B cell (primary cell): ENCODE data around the gene GINS2. TPM values are rescaled to one million over a fixed set of nuclear protein-coding genes. Genes with fewer than 3 reads are reported as not detected.

Experiments
- ATAC-seq: fragments of 200-7000 bp; cut with Tn5 transposase; one replicate; pipeline ENCODE4 v1.10.0; 2021; ENCODE audit warnings: low read depth, mild to moderate bottlenecking, moderate number of reproducible peaks, moderate library complexity
- CTCF ChIA-PET: fragments of 350-600 bp; sonication (Branson Sonifier 250); formaldehyde crosslinking; loops from one replicate; lab custom pipeline; 2021; ENCODE audit warnings: antibody characterized with exemption, inconsistent platforms; lab: Charles Lee
- POLR2A ChIA-PET: fragments of 350-600 bp; sonication (Branson Sonifier 250); formaldehyde crosslinking; loops from one replicate; lab custom pipeline; 2021; ENCODE audit warnings: antibody characterized with exemption; lab: Charles Lee
- DNase-seq: peaks from one replicate; pipeline ENCODE4 v3.0.0; 2013
- H2AFZ ChIP-seq: 2 replicates; pipeline ENCODE4 v1.6.1; 2012; ENCODE audit warnings: mild to moderate bottlenecking, low read depth, low read length; ENCODE audit not compliant: insufficient read depth, poor library complexity, severe bottlenecking
- H3K27ac ChIP-seq, 2 donors: 1 replicate in 1 of 2; 2 replicates in 1 of 2; pipeline ENCODE4 v1.5.1; 2012 to 2013; ENCODE audit warnings: low read length in 2 of 2, mild to moderate bottlenecking in 2 of 2, moderate library complexity in 1 of 2
- H3K27me3 ChIP-seq, 4 experiments: fragments of 200-600 bp in 1 of 4; sonication (generic) in 1 of 4; replicated peaks in 1 of 4; 1 replicate in 2 of 4; 2 replicates in 2 of 4; pipeline versions ENCODE4 v1.6.1 to v1.7.0; 2013 to 2016; ENCODE audit warnings: low read length in 3 of 4, mild to moderate bottlenecking in 2 of 4, mixed read lengths in 1 of 4, moderate library complexity in 1 of 4; ENCODE audit not compliant: insufficient read depth in 4 of 4, control insufficient read depth in 3 of 4; ENCODE audit errors: control extremely low read depth in 1 of 4
- H3K36me3 ChIP-seq, 2 experiments: replicated peaks in 1 of 2; 1 replicate in 1 of 2; 2 replicates in 1 of 2; pipeline versions ENCODE4 v1.6.1 to v1.7.1; 2013; ENCODE audit warnings: low read length in 1 of 2; ENCODE audit not compliant: insufficient read depth in 2 of 2, control insufficient read depth in 1 of 2; ENCODE audit errors: control extremely low read depth in 1 of 2, extremely low read depth in 1 of 2
- H3K4me1 ChIP-seq, 2 donors: fragments of 200-600 bp in 1 of 2; sonication (generic) in 1 of 2; 1 replicate in 1 of 2; 2 replicates in 1 of 2; pipeline versions ENCODE4 v1.5.1 to v1.6.1; 2013 to 2017; ENCODE audit warnings: low read length in 2 of 2; ENCODE audit not compliant: control insufficient read depth in 2 of 2, insufficient read depth in 2 of 2
- H3K4me2 ChIP-seq: replicated peaks from 2 replicates; pipeline ENCODE3; 2012; ENCODE audit warnings: mild to moderate bottlenecking, low read depth, low read length; ENCODE audit not compliant: poor library complexity, severe bottlenecking
- H3K4me3 ChIP-seq, 5 experiments: fragments of 200-600 bp in 1 of 5; sonication (generic) in 1 of 5; 1 replicate in 3 of 5; 2 replicates in 2 of 5; pipeline versions ENCODE4 v1.5.1 to v1.7.0; 2011 to 2016; ENCODE audit warnings: low read length in 4 of 5, mild to moderate bottlenecking in 4 of 5, low read depth in 2 of 5, control low read depth in 1 of 5, moderate library complexity in 1 of 5; ENCODE audit not compliant: insufficient read depth in 1 of 5; ENCODE audit errors: control extremely low read depth in 1 of 5, extremely low read depth in 1 of 5
- H3K79me2 ChIP-seq: fragments of 200-600 bp; sonication (generic); one replicate; pipeline ENCODE4 v1.6.0; 2016; ENCODE audit warnings: low read length; ENCODE audit not compliant: control insufficient read depth, insufficient read depth
- H3K9ac ChIP-seq: fragments of 200-600 bp; sonication (generic); 2 replicates; pipeline ENCODE4 v1.6.1; 2017; ENCODE audit warnings: mild to moderate bottlenecking, low read length, moderate library complexity
- H3K9me3 ChIP-seq, 3 donors: one replicate each; pipeline versions ENCODE4 v1.6.1 to v1.7.1; 2013; ENCODE audit warnings: low read length in 2 of 3; ENCODE audit not compliant: control insufficient read depth in 2 of 3, insufficient read depth in 1 of 3; ENCODE audit errors: control extremely low read depth in 1 of 3
- H4K20me1 ChIP-seq: 2 replicates; pipeline ENCODE4 v1.6.0; 2012; ENCODE audit warnings: mild to moderate bottlenecking, low read length; ENCODE audit not compliant: insufficient read depth, control insufficient read depth, poor library complexity, severe bottlenecking
- H3K27ac Mint-ChIP-seq: one replicate; pipeline ENCODE4 v1.8.0; 2021; ENCODE audit warnings: mixed read lengths
- H3K27me3 Mint-ChIP-seq: one replicate; pipeline ENCODE4 v1.8.0; 2021; ENCODE audit warnings: mixed read lengths
- H3K4me1 Mint-ChIP-seq: one replicate; pipeline ENCODE4 v1.8.0; 2021; ENCODE audit warnings: mixed read lengths
- H3K4me3 Mint-ChIP-seq: one replicate; pipeline ENCODE4 v1.8.0; 2021; ENCODE audit warnings: mixed read lengths
- H3K9me3 Mint-ChIP-seq: one replicate; pipeline ENCODE4 v1.8.0; 2022; ENCODE audit warnings: mixed read lengths; ENCODE audit not compliant: insufficient read depth
- EZH2 ChIP-seq: IDR thresholded peaks from 2 replicates; pipeline ENCODE4 v1.6.1; 2012; ENCODE audit warnings: borderline replicate concordance, low read depth, mild to moderate bottlenecking, moderate library complexity, low read length; ENCODE audit not compliant: insufficient read depth, poor library complexity, severe bottlenecking
- WGBS: methylation state at CpG from one replicate; pipeline ENCODE4 v1.1.5; 2013; ENCODE audit warnings: missing lambda C conversion rate; ENCODE audit not compliant: insufficient coverage; 5-methylcytosine and 5-hydroxymethylcytosine counted together
- intact Hi-C: fragments of 100-400 bp; cut with micrococcal nuclease; formaldehyde crosslinking; loops from one replicate; pipeline ENCODE4 v1.10.0; 2022
- polyA plus RNA-seq: library from polyadenylated mRNA; depleted of rRNA; stranded (reverse); fragments of >200 nt; gene quantifications from 2 replicates; pipeline ENCODE4 v1.2.3, GENCODE V29; 2012
- total RNA-seq, 2 donors: library from RNA; stranded (reverse); fragments of 120-200 nt in 1 of 2; gene quantifications; 1 replicate in 1 of 2; 2 replicates in 1 of 2; pipeline versions ENCODE4 v1.2.3 to v1.2.4, GENCODE V29; 2013 to 2022
- TF ChIP-seq, protein P1 (sequence below): fragments of 200-600 bp; IDR thresholded peaks from one replicate; pipeline ENCODE4 v1.8.0; 2022; ENCODE audit warnings: antibody characterized with exemption, mild to moderate bottlenecking

Gene GINS2
- total and polyA plus RNA-seq, 2 donors (not counting 1 experiment from before 2014, with no cell fraction given): 0.52 to 4.2 TPM

DNA sequence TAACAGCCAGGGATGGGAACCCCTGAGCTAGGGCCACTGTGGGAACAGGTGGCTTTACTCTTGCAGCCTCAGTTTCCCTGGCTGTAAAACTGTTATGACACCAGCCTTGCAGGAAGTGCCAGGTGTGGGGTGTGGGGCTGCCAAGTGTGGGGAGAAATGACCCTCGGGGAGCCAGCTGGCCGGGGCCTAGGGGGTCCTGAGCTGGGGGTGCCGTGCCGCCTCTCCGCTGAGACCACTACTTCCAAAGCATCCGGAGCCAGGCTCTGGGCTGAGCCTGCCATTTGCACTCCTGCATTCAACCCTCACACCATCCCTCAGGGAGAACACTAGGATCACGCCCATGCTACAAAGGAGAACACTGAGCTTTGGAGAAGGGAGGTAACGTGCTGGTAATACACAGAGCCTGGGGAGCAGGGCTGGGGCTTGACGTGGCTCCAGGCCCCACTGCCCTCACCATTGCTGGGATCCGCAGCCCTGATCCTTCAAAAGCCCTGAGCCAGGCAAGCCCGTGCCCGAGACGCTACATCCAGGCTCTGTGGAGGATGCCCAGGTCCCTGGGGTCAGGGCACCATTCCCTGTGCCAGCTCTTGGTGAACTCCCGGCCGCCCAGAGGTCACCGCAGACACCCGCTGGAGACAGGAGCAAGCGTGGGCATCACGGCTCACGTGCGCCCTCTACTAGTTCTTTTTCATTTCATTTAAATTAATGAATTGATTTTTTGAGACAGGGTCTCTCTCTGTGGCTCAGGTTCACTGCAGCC, 28.8 kb upstream of the GINS2 start:
- Histone ChIP-seq H3K4me3 (no peak overlapping the region), H3K9me3 (peaks cover 0 to 7% (median 0%) of the 10 kb centered on the region in 3 donors), H2AFZ (no peak overlapping the region), H3K4me2 (peak overlapping the region; percentile 32), H3K9ac (no peak overlapping the region), H4K20me1 (peaks cover 74% of the 10 kb centered on the region), H3K36me3 (peaks cover 1 to 13% of the 10 kb centered on the region in 2 experiments), H3K27ac (no peak overlapping the region), H3K27me3 (no peaks in the 10 kb centered on the region), H3K79me2 (peaks cover 43% of the 10 kb centered on the region), H3K4me1 (peaks cover 7 to 34% of the 10 kb centered on the region in 2 donors)
- ChIA-PET POLR2A (interaction anchor here (0.5 to 1.3 kb wide), 2 partner anchors 58 to 83 kb away, joined by 3 read pairs; no protein-coding TSS in a partner anchor), CTCF (interaction anchor here (0.8 to 5.8 kb wide), 13 partner anchors 20 to 420 kb away, joined by 3 to 77 read pairs (median 5); partner anchors contain the start of gene C16orf74)
- ATAC-seq (peak; percentile 28), DNase-seq (peak; percentile 77)
- intact Hi-C loops: loop anchor here (1.0 kb wide), 3 partner anchors 42 to 58 kb away; no protein-coding TSS in a partner anchor
- H3K9me3 Mint-ChIP-seq: no peaks in the 10 kb centered on the region
- peaks cover 27% of the 10 kb centered on the region for H3K4me1 Mint-ChIP-seq
- H3K4me3 Mint-ChIP-seq: no peak overlapping the region
- WGBS: 46% methylated on average over 21 of the region's 21 CpGs
- peak overlapping the region; percentile 26 for H3K27ac Mint-ChIP-seq
- TF ChIP-seq EZH2: no peak
- TF ChIP-seq, protein P1, sequence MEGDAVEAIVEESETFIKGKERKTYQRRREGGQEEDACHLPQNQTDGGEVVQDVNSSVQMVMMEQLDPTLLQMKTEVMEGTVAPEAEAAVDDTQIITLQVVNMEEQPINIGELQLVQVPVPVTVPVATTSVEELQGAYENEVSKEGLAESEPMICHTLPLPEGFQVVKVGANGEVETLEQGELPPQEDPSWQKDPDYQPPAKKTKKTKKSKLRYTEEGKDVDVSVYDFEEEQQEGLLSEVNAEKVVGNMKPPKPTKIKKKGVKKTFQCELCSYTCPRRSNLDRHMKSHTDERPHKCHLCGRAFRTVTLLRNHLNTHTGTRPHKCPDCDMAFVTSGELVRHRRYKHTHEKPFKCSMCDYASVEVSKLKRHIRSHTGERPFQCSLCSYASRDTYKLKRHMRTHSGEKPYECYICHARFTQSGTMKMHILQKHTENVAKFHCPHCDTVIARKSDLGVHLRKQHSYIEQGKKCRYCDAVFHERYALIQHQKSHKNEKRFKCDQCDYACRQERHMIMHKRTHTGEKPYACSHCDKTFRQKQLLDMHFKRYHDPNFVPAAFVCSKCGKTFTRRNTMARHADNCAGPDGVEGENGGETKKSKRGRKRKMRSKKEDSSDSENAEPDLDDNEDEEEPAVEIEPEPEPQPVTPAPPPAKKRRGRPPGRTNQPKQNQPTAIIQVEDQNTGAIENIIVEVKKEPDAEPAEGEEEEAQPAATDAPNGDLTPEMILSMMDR: peak; percentile 80
- no peaks in the 10 kb centered on the region for H3K27me3 Mint-ChIP-seq

GRCh38 chr16:85716680-85717038, 27.9 kb upstream of the GINS2 start:
- Histone ChIP-seq H4K20me1 (peaks cover 78% of the 10 kb centered on the region), H3K9ac (no peak overlapping the region), H3K27ac (no peak overlapping the region), H3K9me3 (peaks cover 0 to 16% (median 6%) of the 10 kb centered on the region in 3 donors), H3K36me3 (peaks cover 1 to 22% of the 10 kb centered on the region in 2 experiments), H3K79me2 (peaks cover 40% of the 10 kb centered on the region), H3K4me3 (no peak overlapping the region), H3K27me3 (no peaks in the 10 kb centered on the region), H3K4me2 (no peak overlapping the region), H2AFZ (no peak overlapping the region), H3K4me1 (peaks cover 7 to 34% of the 10 kb centered on the region in 2 donors)
- TF ChIP-seq, protein P1: no peak
- TF ChIP-seq EZH2: no peak
- intact Hi-C loops: no loop called here
- ChIA-PET CTCF (interaction anchor here (0.8 to 5.8 kb wide), 13 partner anchors 21 to 419 kb away, joined by 3 to 77 read pairs (median 5); partner anchors contain the start of gene C16orf74), POLR2A (interaction anchor here (1.3 kb wide), 1 partner anchor 84 kb away, joined by 3 read pairs; no protein-coding TSS in a partner anchor)
- DNase-seq (no peak), ATAC-seq (no peak)
- Mint-ChIP-seq H3K27me3 (no peaks in the 10 kb centered on the region), H3K4me3 (no peak overlapping the region), H3K27ac (no peak overlapping the region), H3K4me1 (peaks cover 27% of the 10 kb centered on the region), H3K9me3 (peaks cover 3% of the 10 kb centered on the region)
- WGBS: 50% methylated on average over 2 of the region's 3 CpGs
